H1 (cell line): Measurements from ENCODE around the gene UROC1. TPM values are rescaled to one million over a fixed set of nuclear protein-coding genes. Genes with fewer than 3 reads are reported as not detected.
A peak's percentile ranks its signal among the peaks of the same experiment; 100 is the strongest.

Experiments used
- CHD2 ChIP-seq: IDR thresholded peaks from 2 replicates; pipeline ENCODE4 v1.6.1; 2012; ENCODE audit warnings: low read length, improper control_type of control experiment
- EZH2 ChIP-seq: fragments of 200-600 bp; sonication (generic); IDR thresholded peaks from 2 replicates; pipeline ENCODE4 v1.7.1; 2012; ENCODE audit warnings: low read depth, mild to moderate bottlenecking, moderate library complexity, low read length, inconsistent platforms; ENCODE audit not compliant: severe bottlenecking
- GABPA ChIP-seq: IDR thresholded peaks from 2 replicates; pipeline ENCODE4 v1.6.1; 2011; ENCODE audit warnings: mild to moderate bottlenecking, low read length, moderate library complexity, borderline replicate concordance; ENCODE audit not compliant: insufficient read depth
- HDAC6 ChIP-seq: IDR thresholded peaks from one replicate; pipeline ENCODE4 v1.7.1; 2012; ENCODE audit warnings: low read depth, mild to moderate bottlenecking, inconsistent platforms, low read length, moderate library complexity
- KDM1A ChIP-seq: fragments of 200-600, 300-600 bp; sonication (generic); IDR thresholded peaks from 2 replicates; pipeline ENCODE4 v1.7.1; 2016; ENCODE audit warnings: mild to moderate bottlenecking, low read length, borderline replicate concordance
- POLR2AphosphoS5 ChIP-seq: IDR thresholded peaks from 2 replicates; pipeline ENCODE4 v1.6.1; 2011; ENCODE audit warnings: low read depth, low read length
- POU5F1 ChIP-seq: IDR thresholded peaks from 2 replicates; pipeline ENCODE4 v1.6.1; 2011; ENCODE audit warnings: low read depth, mild to moderate bottlenecking, low read length, moderate library complexity
- polyA plus RNA-seq, 7 experiments: library from polyadenylated mRNA; depleted of rRNA in 3 of 7; stranded (reverse) in 5 of 7; unstranded in 2 of 7; fragments of >200 nt in 5 of 7; fragments of 200-250 nt in 2 of 7; gene quantifications; 1 replicate in 5 of 7; 2 replicates in 1 of 7; 4 replicates in 1 of 7; pipeline versions ENCODE4 v1.2.1 to v1.2.3, GENCODE V29; 2011 to 2013; ENCODE audit warnings: missing spikeins in 2 of 7, mixed read lengths in 2 of 7
- total RNA-seq: library from RNA; stranded (reverse); fragmentation: NEBNext Ultra II Directional; extraction: Animal tissue kit (Norgen Biotek cat#: 25700); gene quantifications from 2 replicates; pipeline ENCODE4 v1.2.1, GENCODE V29; 2021
- TF ChIP-seq, protein P1 (sequence below): IDR thresholded peaks from 2 replicates; pipeline ENCODE4 v1.6.1; 2012; ENCODE audit warnings: inconsistent platforms

UROC1 gene
- total and polyA plus RNA-seq, 2 of the 8 experiments (the other 6 are each of a cell fraction or from before 2014, with no cell fraction given), result 0.03 TPM; not detected in 1

DNA sequence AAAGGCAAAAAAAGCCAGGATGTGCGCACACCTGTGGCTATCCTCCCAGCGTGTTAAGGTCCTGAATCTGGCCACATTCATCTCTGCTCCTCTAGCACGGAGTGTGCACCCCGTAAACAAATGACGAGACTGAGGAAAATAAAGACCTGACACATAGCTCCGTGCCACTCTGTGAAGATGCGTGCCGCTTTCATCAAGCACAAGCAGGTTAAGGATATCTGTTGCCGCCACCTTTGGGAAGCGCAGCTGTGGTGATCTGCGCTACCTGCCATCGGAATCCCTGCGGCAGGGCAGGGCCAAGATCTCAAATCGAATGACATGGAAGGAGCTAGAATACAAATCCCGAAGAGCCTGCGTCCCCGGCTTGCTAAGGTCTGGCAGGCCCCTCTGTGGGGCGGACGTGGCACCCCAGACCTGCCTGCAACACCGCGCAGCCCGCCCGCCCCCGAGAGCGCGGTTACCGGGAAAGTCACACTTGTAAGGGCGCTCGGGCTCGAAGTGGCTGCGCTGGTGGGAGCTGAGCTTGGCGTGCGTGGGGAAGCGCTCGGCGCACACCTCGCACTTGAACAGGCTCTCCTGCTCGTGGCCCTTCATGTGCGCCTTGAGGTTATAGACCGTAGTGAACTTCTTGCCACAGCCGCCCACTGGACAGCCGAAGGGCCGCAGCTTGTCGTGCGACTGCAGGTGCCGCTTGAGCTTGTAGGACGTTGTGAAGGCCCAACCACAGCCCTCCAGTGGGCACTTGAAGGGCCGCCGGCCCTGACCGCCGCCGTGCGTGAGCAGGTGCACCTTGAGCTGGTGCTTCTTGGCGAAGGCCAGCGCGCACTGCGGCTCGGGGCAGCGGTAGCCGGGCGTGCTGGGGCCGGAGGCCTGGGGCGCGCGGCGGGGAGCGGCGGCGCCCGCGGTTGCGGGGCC, 42.8 kb downstream of the UROC1 start (continued):
- TF ChIP-seq EZH2 (no peak), HDAC6 (no peak), KDM1A (no peak), POLR2AphosphoS5 (0 out of 2 replicates have a peak, but pooled peaks have one; percentile 21), POU5F1 (no peak), GABPA (0 out of 2 replicates have a peak, but pooled peaks have one; percentile 21), CHD2 (no peak)
- TF ChIP-seq, protein P1, sequence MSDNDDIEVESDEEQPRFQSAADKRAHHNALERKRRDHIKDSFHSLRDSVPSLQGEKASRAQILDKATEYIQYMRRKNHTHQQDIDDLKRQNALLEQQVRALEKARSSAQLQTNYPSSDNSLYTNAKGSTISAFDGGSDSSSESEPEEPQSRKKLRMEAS, result peak; percentile 8; the same call in 1 of the 2 replicates
- TF ChIP-seq, all 59 proteins: peak for 4
